Stimulated activated CD8-positive, alpha-beta memory T cell treated with anti-CD3 and anti-CD28 coated beads, Interleukin-4, amount 100 ng/mL, for 24 hours (primary cell): Measurements from ENCODE around the gene ADCK2.
"Not testable (repeated sequence)": the region's sequence is repeated elsewhere in the genome, so short reads cannot be mapped to it uniquely, and the experiment has no call there.

Source experiments
- DNase-seq: peaks from one replicate; pipeline ENCODE4 v3.0.0-alpha.2; 2020; ENCODE audit warnings: low read depth

The ADCK2 gene

GRCh38 chr7:140695381-140695780, 22.6 kb downstream of the ADCK2 start:
- DNase-seq, result no peak

- peak; percentile 92 for DNase-seq
These were observed 23.4 kb downstream of the ADCK2 start for GRCh38 chr7:140696024-140696679.

- DNase-seq, result peak; percentile 56
These were observed 24.1 kb downstream of the ADCK2 start, which contains the start of gene NDUFB2 for GRCh38 chr7:140696680-140697446. Gene NDUFB2 (plus strand): TSS chr7:140696708. CDS start chr7:140696745, 37 bp downstream.

GRCh38 chr7:140697447-140698143, 24.9 kb downstream of the ADCK2 start:
- DNase-seq, result no peak

- no peak for DNase-seq
These were observed 25.7 kb downstream of the ADCK2 start for GRCh38 chr7:140698477-140698876.

- DNase-seq, result no peak
These were observed 30.0 kb downstream of the ADCK2 start for GRCh38 chr7:140702774-140703173.

- DNase-seq, result no peak
These were observed 31.5 kb downstream of the ADCK2 start for GRCh38 chr7:140704205-140704604.

- no peak for DNase-seq
These were observed 34.4 kb downstream of the ADCK2 start for GRCh38 chr7:140707132-140707531.

- DNase-seq, result not testable (repeated sequence)
These were observed 36.0 kb downstream of the ADCK2 start for GRCh38 chr7:140708764-140709163.

- DNase-seq, result not testable (repeated sequence)
These were observed 39.6 kb downstream of the ADCK2 start for GRCh38 chr7:140712392-140712791.

GRCh38 chr7:140714331-140715040, 41.7 kb downstream of the ADCK2 start:
- no peak for DNase-seq

- DNase-seq, result no peak
These were observed 47.0 kb downstream of the ADCK2 start for GRCh38 chr7:140719721-140720120.

- DNase-seq, result no peak
These were observed 49.5 kb downstream of the ADCK2 start for GRCh38 chr7:140722254-140722653.

GRCh38 chr7:140723006-140723405, 50.3 kb downstream of the ADCK2 start:
- DNase-seq, result no peak

GRCh38 chr7:140723574-140723973, 50.8 kb downstream of the ADCK2 start:
- DNase-seq, result no peak

- DNase-seq, result no peak
These were observed 52.0 kb downstream of the ADCK2 start for GRCh38 chr7:140724706-140725105.

GRCh38 chr7:140726281-140726680, 53.5 kb downstream of the ADCK2 start:
- no peak for DNase-seq

- no peak for DNase-seq
These were observed 59.7 kb downstream of the ADCK2 start for GRCh38 chr7:140732416-140732815.

- DNase-seq, result no peak
These were observed 61.4 kb downstream of the ADCK2 start for GRCh38 chr7:140734096-140734495.

- DNase-seq, result no peak
These were observed 62.0 kb downstream of the ADCK2 start for GRCh38 chr7:140734729-140735128.

GRCh38 chr7:140738280-140738679, 65.5 kb downstream of the ADCK2 start:
- no peak for DNase-seq

- DNase-seq, result not testable (repeated sequence)
These were observed 70.5 kb downstream of the ADCK2 start for GRCh38 chr7:140743255-140743654.
